ENCODE measurements around the gene RNF114. TPM values are rescaled to one million over a fixed set of nuclear protein-coding genes. Genes with fewer than 3 reads are reported as not detected.

The RNF114 gene
- total and polyA plus RNA-seq, 2 experiments from 2014 or later, result 65.8 to 93.7 TPM

DNA sequence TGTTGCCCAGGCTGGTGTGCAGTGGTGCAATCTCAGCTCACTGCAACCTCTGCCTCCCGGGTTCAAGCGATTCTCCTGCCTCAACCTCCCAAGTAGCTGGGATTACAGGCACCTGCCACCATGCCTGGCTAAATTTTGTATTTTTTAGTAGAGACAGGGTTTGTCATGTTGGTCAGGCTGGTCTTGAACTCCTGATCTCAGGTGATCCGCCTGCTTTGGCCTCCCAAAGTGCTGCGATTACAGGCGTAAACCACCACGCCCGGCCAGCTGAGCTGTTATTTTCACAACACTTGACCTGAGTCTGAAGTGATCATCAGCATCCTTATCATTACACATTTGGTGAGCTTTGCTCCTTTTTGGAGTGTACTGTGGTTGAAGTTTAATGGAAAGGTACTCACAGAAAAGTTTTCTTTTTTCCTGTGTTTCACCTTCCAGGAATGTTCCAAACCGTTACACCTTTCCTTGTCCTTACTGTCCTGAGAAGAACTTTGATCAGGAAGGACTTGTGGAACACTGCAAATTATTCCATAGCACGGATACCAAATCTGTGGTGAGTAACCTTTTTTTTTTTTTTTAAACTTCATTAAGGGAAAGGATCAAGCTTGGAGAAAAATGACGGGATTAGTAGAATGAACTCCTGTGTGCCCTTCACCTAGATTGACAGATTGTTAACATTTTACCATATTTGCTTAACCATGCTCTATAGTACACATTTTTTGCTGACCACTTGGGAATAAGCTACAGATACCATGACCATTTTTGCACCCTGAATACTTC is 9.7 kb downstream of the RNF114 start:
- H3K4me3 ChIP-seq, result no peak overlapping the region
- WGBS (ENCODE audit: low lambda C conversion rate, missing lambda C conversion rate), result 77% methylated on average over 10 of the region's 10 CpGs
- TF ChIP-seq EZH2phosphoT487 (IDR thresholded peaks at IDR 0.05; ENCODE audit: low read depth, severe bottlenecking, unreplicated experiment) (no peak), EZH2 (IDR thresholded peaks at IDR 0.05; ENCODE audit: borderline replicate concordance) (no peak)
- TF ChIP-seq, protein P1, sequence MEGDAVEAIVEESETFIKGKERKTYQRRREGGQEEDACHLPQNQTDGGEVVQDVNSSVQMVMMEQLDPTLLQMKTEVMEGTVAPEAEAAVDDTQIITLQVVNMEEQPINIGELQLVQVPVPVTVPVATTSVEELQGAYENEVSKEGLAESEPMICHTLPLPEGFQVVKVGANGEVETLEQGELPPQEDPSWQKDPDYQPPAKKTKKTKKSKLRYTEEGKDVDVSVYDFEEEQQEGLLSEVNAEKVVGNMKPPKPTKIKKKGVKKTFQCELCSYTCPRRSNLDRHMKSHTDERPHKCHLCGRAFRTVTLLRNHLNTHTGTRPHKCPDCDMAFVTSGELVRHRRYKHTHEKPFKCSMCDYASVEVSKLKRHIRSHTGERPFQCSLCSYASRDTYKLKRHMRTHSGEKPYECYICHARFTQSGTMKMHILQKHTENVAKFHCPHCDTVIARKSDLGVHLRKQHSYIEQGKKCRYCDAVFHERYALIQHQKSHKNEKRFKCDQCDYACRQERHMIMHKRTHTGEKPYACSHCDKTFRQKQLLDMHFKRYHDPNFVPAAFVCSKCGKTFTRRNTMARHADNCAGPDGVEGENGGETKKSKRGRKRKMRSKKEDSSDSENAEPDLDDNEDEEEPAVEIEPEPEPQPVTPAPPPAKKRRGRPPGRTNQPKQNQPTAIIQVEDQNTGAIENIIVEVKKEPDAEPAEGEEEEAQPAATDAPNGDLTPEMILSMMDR (IDR thresholded peaks at IDR 0.05; ENCODE audit: poor library complexity), result no peak
- H3K36me3 ChIP-seq (replicated peaks; ENCODE audit: insufficient read depth, low read depth), result no peaks in the 10 kb centered on the region
- peak overlapping the region; percentile 67 for H3K27ac ChIP-seq
- peaks cover 38% of the 10 kb centered on the region for H4K20me1 ChIP-seq (ENCODE audit: insufficient read depth, poor library complexity, severe bottlenecking)
- peaks cover 59% of the 10 kb centered on the region for H3K79me2 ChIP-seq
- no peaks in the 10 kb centered on the region for H3K9me2 ChIP-seq (replicated peaks; ENCODE audit: insufficient read depth)
- DNase-seq (ENCODE audit: low spot score), result no peak
- H2AFZ ChIP-seq, result no peak overlapping the region
- H3K27me3 ChIP-seq, result no peaks in the 10 kb centered on the region
- H3K4me1 ChIP-seq (ENCODE audit: insufficient read depth), result peaks cover 2% of the 10 kb centered on the region
- H3K9me3 ChIP-seq (ENCODE audit: low read depth), result no peaks in the 10 kb centered on the region
- H3K4me2 ChIP-seq, result no peak overlapping the region

GRCh38 chr20:49948178-49948577 is 12.0 kb downstream of the RNF114 start:
- Histone ChIP-seq H3K27me3 (no peaks in the 10 kb centered on the region), H3K79me2 (peaks cover 36% of the 10 kb centered on the region), H3K9me3 (ENCODE audit: low read depth) (no peaks in the 10 kb centered on the region), H3K27ac (no peak overlapping the region), H3K36me3 (replicated peaks; ENCODE audit: insufficient read depth, low read depth) (peaks cover 3% of the 10 kb centered on the region), H3K4me2 (no peak overlapping the region), H3K4me3 (no peak overlapping the region), H3K9me2 (replicated peaks; ENCODE audit: insufficient read depth) (no peaks in the 10 kb centered on the region), H3K4me1 (ENCODE audit: insufficient read depth) (peaks cover 2% of the 10 kb centered on the region), H4K20me1 (ENCODE audit: insufficient read depth, poor library complexity, severe bottlenecking) (peaks cover 15% of the 10 kb centered on the region), H2AFZ (no peak overlapping the region)
- no peak for DNase-seq (ENCODE audit: low spot score)
- WGBS (ENCODE audit: low lambda C conversion rate, missing lambda C conversion rate), result 68% methylated on average over 3 of the region's 3 CpGs
- TF ChIP-seq EZH2phosphoT487 (IDR thresholded peaks at IDR 0.05; ENCODE audit: low read depth, severe bottlenecking, unreplicated experiment) (no peak), EZH2 (IDR thresholded peaks at IDR 0.05; ENCODE audit: borderline replicate concordance) (no peak)
- TF ChIP-seq, protein P1 (IDR thresholded peaks at IDR 0.05; ENCODE audit: poor library complexity), result no peak

- Histone ChIP-seq H3K9me2 (replicated peaks; ENCODE audit: insufficient read depth) (no peaks in the 10 kb centered on the region), H3K4me3 (no peak overlapping the region), H3K27ac (peak overlapping the region; percentile 20), H3K4me2 (no peak overlapping the region), H3K27me3 (no peaks in the 10 kb centered on the region), H3K79me2 (peaks cover 32% of the 10 kb centered on the region), H2AFZ (no peak overlapping the region), H3K4me1 (ENCODE audit: insufficient read depth) (peaks cover 2% of the 10 kb centered on the region), H3K9me3 (ENCODE audit: low read depth) (no peaks in the 10 kb centered on the region), H3K36me3 (replicated peaks; ENCODE audit: insufficient read depth, low read depth) (peaks cover 3% of the 10 kb centered on the region), H4K20me1 (ENCODE audit: insufficient read depth, poor library complexity, severe bottlenecking) (peaks cover 11% of the 10 kb centered on the region)
- 92% methylated on average over 11 of the region's 11 CpGs for WGBS (ENCODE audit: low lambda C conversion rate, missing lambda C conversion rate)
- TF ChIP-seq, protein P1 (IDR thresholded peaks at IDR 0.05; ENCODE audit: poor library complexity), result no peak
- TF ChIP-seq EZH2 (IDR thresholded peaks at IDR 0.05; ENCODE audit: borderline replicate concordance) (no peak), EZH2phosphoT487 (IDR thresholded peaks at IDR 0.05; ENCODE audit: low read depth, severe bottlenecking, unreplicated experiment) (no peak)
- no peak for DNase-seq (ENCODE audit: low spot score)
Measured at GRCh38 chr20:49948809-49949507, 12.8 kb downstream of the RNF114 start.
